K562 (cell line): ENCODE data around the gene GPR153. TPM values are rescaled to one million over a fixed set of nuclear protein-coding genes. Genes with fewer than 3 reads are reported as not detected.

Experiments used
- ATAC-seq: fragments of 200-7000 bp; cut with Tn5 transposase; 3 replicates; pipeline ENCODE4 v1.9.1; 2020; ENCODE audit warnings: moderate library complexity
- BruUV-seq: library from RNA; stranded (reverse); fragments of 400-500 nt; replicated peaks from 2 replicates; lab custom pipeline; 2021; lab: Mats Ljungman, UMichigan
- CTCF ChIA-PET: fragments of 300-600 bp; formaldehyde crosslinking; extraction: SDS; loops from one replicate; lab custom pipeline; 2021; ENCODE audit warnings: low intra/inter-chr PET ratio; lab: Yijun Ruan, JAX
- POLR2A ChIA-PET: fragments of 300-600, 350-650 bp; sonication (Branson Sonifier 250); formaldehyde crosslinking; extraction: SDS; loops from one replicate; lab custom pipeline; 2021; ENCODE audit warnings: antibody characterized with exemption, inconsistent platforms; lab: Yijun Ruan, JAX
- DNase-seq, 4 experiments: peaks; one replicate each; pipeline versions ENCODE4 v3.0.0 to v3.0.0-alpha.2; 2011 to 2018; ENCODE audit warnings: low spot score in 3 of 4, mixed read lengths in 3 of 4; ENCODE audit errors: extremely low read depth in 1 of 4
- FAIRE-seq: peaks from 2 replicates; lab custom pipeline; 2011; peaks lifted over from hg19 to GRCh38; lab: Jason Lieb, UNC
- H2AFZ ChIP-seq: 2 replicates; pipeline ENCODE4 v1.6.0; 2011; ENCODE audit warnings: low read depth, low read length, control low read depth, inconsistent platforms
- H3K27ac ChIP-seq: fragments of 200-600 bp; 3 replicates; pipeline ENCODE4 v1.8.0; 2011; ENCODE audit warnings: low read depth, mild to moderate bottlenecking, control low read depth, inconsistent platforms, low read length, moderate library complexity, mixed read lengths; ENCODE audit errors: extremely low read depth
- H3K27me3 ChIP-seq, 2 experiments: fragments of 300-600 bp in 1 of 2; 2 replicates in 1 of 2; 3 replicates in 1 of 2; pipeline versions ENCODE4 v1.6.0 to v1.8.0; 2011; ENCODE audit warnings: inconsistent platforms in 2 of 2, low read length in 2 of 2, mild to moderate bottlenecking in 1 of 2, mixed read lengths in 1 of 2, moderate library complexity in 1 of 2; ENCODE audit not compliant: control insufficient read depth in 2 of 2, insufficient read depth in 2 of 2
- H3K36me3 ChIP-seq: fragments of 300-600 bp; 3 replicates; pipeline ENCODE4 v1.8.0; 2011; ENCODE audit warnings: mild to moderate bottlenecking, low read length, inconsistent platforms; ENCODE audit not compliant: control insufficient read depth, insufficient read depth
- H3K4me1 ChIP-seq, 2 experiments: fragments of 200-600 bp in 1 of 2; replicated peaks in 1 of 2; 2 replicates in 1 of 2; 3 replicates in 1 of 2; pipeline versions ENCODE4 v1.5.1 to v1.8.0; 2011; ENCODE audit warnings: inconsistent platforms in 2 of 2, low read length in 2 of 2, mild to moderate bottlenecking in 1 of 2, mixed read lengths in 1 of 2, moderate library complexity in 1 of 2; ENCODE audit not compliant: control insufficient read depth in 2 of 2, insufficient read depth in 2 of 2
- H3K4me2 ChIP-seq: 2 replicates; pipeline ENCODE4 v1.6.1; 2011; ENCODE audit warnings: low read length, control low read depth, inconsistent platforms, mixed read lengths; ENCODE audit not compliant: insufficient read depth
- H3K4me3 ChIP-seq: fragments of 200-600 bp; sonication (generic), shearing (Covaris generic); 2 replicates; pipeline ENCODE4 v1.5.1; 2016; ENCODE audit warnings: control low read depth, inconsistent platforms
- H3K79me2 ChIP-seq: fragments of 200-600 bp; 3 replicates; pipeline ENCODE4 v1.8.0; 2011; ENCODE audit warnings: low read length, inconsistent platforms; ENCODE audit not compliant: control insufficient read depth, insufficient read depth
- H3K9ac ChIP-seq, 2 experiments: 2 replicates each; pipeline versions ENCODE4 v1.6.0 to v1.6.1; 2011; ENCODE audit warnings: low read depth in 2 of 2, low read length in 2 of 2, control low read depth in 1 of 2, inconsistent platforms in 1 of 2, mild to moderate bottlenecking in 1 of 2, mixed read lengths in 1 of 2; ENCODE audit not compliant: insufficient read depth in 1 of 2
- H3K9me1 ChIP-seq: one replicate; pipeline ENCODE4 v1.6.0; 2011; ENCODE audit warnings: inconsistent platforms, mild to moderate bottlenecking, low read length, moderate library complexity; ENCODE audit not compliant: control insufficient read depth, insufficient read depth
- H3K9me3 ChIP-seq: replicated peaks from 2 replicates; pipeline ENCODE4 v1.5.1; 2011; ENCODE audit warnings: low read depth, low read length, inconsistent platforms; ENCODE audit not compliant: control insufficient read depth, insufficient read depth
- H4K20me1 ChIP-seq: replicated peaks from 2 replicates; pipeline ENCODE4 v1.6.1; 2011; ENCODE audit warnings: low read length, inconsistent platforms, mixed read lengths; ENCODE audit not compliant: control insufficient read depth, insufficient read depth
- EHMT2 ChIP-seq: fragments of 450-650 bp; IDR thresholded peaks from 2 replicates; pipeline ENCODE4 v1.6.1; 2018; ENCODE audit warnings: antibody characterized with exemption
- MAZ ChIP-seq, 2 experiments: fragments of 450-650 bp in 1 of 2; sonication (generic) in 1 of 2; formaldehyde crosslinking; IDR thresholded peaks in 1 of 2; conservative IDR thresholded peaks in 1 of 2; 2 replicates each; pipeline versions ENCODE4 v1.4.0 to v1.5.0; 2020; ENCODE audit warnings: mild to moderate bottlenecking in 1 of 2, missing genetic modification reagents in 1 of 2
- POLR2G ChIP-seq: fragments of 200-400 bp; formaldehyde crosslinking; IDR thresholded peaks from 2 replicates; pipeline ENCODE4 v1.6.1; 2017; ENCODE audit warnings: low read depth, mild to moderate bottlenecking, antibody characterized with exemption, low read length, moderate library complexity
- WGBS: fragments of 100-300 bp; shearing (Covaris generic); methylation state at CpG from one replicate; pipeline ENCODE4 v1.1.6; 2016; ENCODE audit warnings: low coverage, mixed read lengths; ENCODE audit not compliant: insufficient coverage; ENCODE audit errors: missing lambda C conversion rate; 5-methylcytosine and 5-hydroxymethylcytosine counted together
- in situ Hi-C: fragments of 300-500 bp; cut with MboI; formaldehyde crosslinking; loops from 4 replicates; pipeline ENCODE4 v1.15.0; 2018; ENCODE audit warnings: inconsistent platforms, mixed read lengths
- intact Hi-C: fragments of 100-400 bp; cut with micrococcal nuclease; formaldehyde crosslinking; loops from 2 replicates; pipeline ENCODE4 v1.14.2; 2022
- polyA plus RNA-seq, 8 experiments: library from polyadenylated mRNA; depleted of rRNA in 4 of 8; stranded (reverse) in 5 of 8; unstranded in 3 of 8; fragments of >200 nt; fragmentation: Nextera tagmentation in 2 of 8; fragmentation: Illumina TruSeq in 1 of 8; extraction: Ambion mirVana in 2 of 8; extraction: Trizol in 1 of 8; gene quantifications; 2 replicates each; pipeline versions ENCODE4 v1.2.1 to v1.2.3, GENCODE V29; 2011 to 2014; ENCODE audit warnings: inconsistent platforms in 1 of 8, missing spikeins in 1 of 8
- total RNA-seq, 7 experiments: library from RNA; depleted of rRNA in 6 of 7; stranded (reverse); fragments of >200 nt in 6 of 7; fragmentation: Illumina TruSeq in 2 of 7; extraction: Trizol in 2 of 7; gene quantifications; 2 replicates each; pipeline versions ENCODE4 v1.2.1 to v1.2.3, GENCODE V29; 2011 to 2021; ENCODE audit warnings: low replicate concordance in 1 of 7

GPR153 gene
- total and polyA plus RNA-seq, 9 of the 15 experiments (the other 6 are each of a cell fraction or from before 2014, with no cell fraction given) = 0.01 to 1.5 (median 0.51) TPM

GRCh38 chr1:6262555-6263420 is 1.9 kb upstream of the GPR153 start:
- POLR2A ChIA-PET = interaction anchor here (0.6 to 0.7 kb wide), 2 partner anchors 63 to 86 kb away, joined by 3 to 4 read pairs; no protein-coding TSS in a partner anchor
- no peak overlapping the region for H3K4me3 ChIP-seq
- peak overlapping the region in 1 of 2 experiments; percentile 61; a peak in 1 of 4 replicates for H3K9ac ChIP-seq
- peaks cover 29% of the 10 kb centered on the region for H4K20me1 ChIP-seq
- FAIRE-seq = no peak
- TF ChIP-seq MAZ (CRISPR knock-in tag; conservative IDR thresholded peaks at IDR 0.05 in 1 of 2, IDR thresholded peaks at IDR 0.05 in 1 of 2) (no peak), POLR2G (0 out of 2 replicates have a peak, but pooled peaks have one; percentile 28), EHMT2 (no peak)
- TF ChIP-seq, all 486 proteins: peak for 1
- BruUV-seq = no TSS peak
- no peaks in the 10 kb centered on the region for H3K9me3 ChIP-seq
- no peaks in the 10 kb centered on the region for H3K9me1 ChIP-seq
- H3K27ac ChIP-seq = no peak overlapping the region
- in situ Hi-C loops (loop anchor here (25.0 kb wide), 1 partner anchor 950 kb away; no protein-coding TSS in a partner anchor), intact Hi-C loops (no loop called here)
- no peak overlapping the region for H3K4me2 ChIP-seq
- H3K27me3 ChIP-seq = peaks cover 0 to 10% of the 10 kb centered on the region in 2 experiments; a peak in 2 of 5 replicates
- H3K79me2 ChIP-seq = no peaks in the 10 kb centered on the region
- DNase-seq (no peak), ATAC-seq (no peak)
- peaks cover 0 to 66% of the 10 kb centered on the region in 2 experiments; a peak in 3 of 5 replicates for H3K4me1 ChIP-seq
- CTCF ChIA-PET = no interaction called here
- WGBS = 64% methylated on average over 25 of the region's 25 CpGs
- H2AFZ ChIP-seq = no peak overlapping the region
- no peaks in the 10 kb centered on the region; the same call in 1 of the 3 replicates for H3K36me3 ChIP-seq
